Non-pigmented ciliary epithelial cell (primary cell): Measurements from ENCODE around the gene RASGRP1.

Experiments used
- DNase-seq: peaks from one replicate; pipeline ENCODE4 v3.0.0-alpha.2; 2010; ENCODE audit warnings: low read depth

RASGRP1 gene

DNA sequence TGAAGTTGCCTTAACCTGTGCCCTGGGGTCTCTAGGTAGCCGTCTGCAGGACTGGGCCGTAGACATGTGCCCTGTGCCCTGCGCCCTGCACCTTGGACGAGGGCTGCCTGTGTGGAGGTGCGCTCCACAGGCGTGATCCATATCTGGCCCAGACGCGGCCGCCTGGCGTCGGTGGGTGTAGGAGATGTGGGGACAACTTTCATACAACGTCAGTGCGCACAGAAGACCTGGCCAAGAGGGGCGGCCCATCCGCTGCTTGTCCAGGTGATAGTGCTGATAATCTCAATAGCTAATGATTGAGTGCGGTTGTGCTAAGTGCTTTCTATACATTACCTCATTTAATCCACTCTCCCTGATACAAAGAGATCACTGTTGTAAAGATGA lies 665 bp upstream of the RASGRP1 start:
- no peak for DNase-seq

- DNase-seq: no peak
These were observed 693 bp downstream of the RASGRP1 start for GRCh38 chr15:38563723-38564519.

GRCh38 chr15:38562278-38562677 lies 2.3 kb downstream of the RASGRP1 start:
- DNase-seq: no peak

DNA sequence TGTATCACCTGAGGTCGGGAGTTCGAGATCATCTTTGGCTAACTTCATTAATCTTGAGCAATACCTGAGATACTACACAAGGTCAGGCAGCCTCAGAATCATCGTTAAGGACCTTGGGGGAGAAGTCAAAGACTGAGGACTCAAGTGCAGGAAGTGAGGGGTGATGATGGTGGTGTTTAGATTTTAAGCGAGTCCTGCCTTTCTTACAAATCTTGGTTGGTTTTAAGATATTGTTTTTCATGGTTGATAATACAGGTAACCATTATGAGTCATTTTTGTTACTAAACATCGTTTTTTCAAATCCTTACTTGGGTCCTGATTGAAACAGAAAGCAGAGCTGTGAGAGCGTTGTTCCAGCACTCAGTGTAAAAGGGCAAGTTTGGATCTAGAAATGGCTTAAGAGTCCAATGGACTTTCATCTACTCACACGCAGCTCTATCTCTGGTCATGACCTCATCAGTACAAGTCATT lies 4.1 kb downstream of the RASGRP1 start:
- no peak for DNase-seq

- DNase-seq: no peak
These were observed 4.8 kb downstream of the RASGRP1 start for GRCh38 chr15:38559636-38560307.

- no peak for DNase-seq
These were observed 5.5 kb downstream of the RASGRP1 start for GRCh38 chr15:38559131-38559530.

GRCh38 chr15:38558372-38559059 lies 6.1 kb downstream of the RASGRP1 start:
- no peak for DNase-seq

- no peak for DNase-seq
These were observed 6.7 kb downstream of the RASGRP1 start for GRCh38 chr15:38557921-38558320.

- peak; percentile 89 for DNase-seq
These were observed 8.8 kb downstream of the RASGRP1 start for GRCh38 chr15:38555686-38556334.

DNA sequence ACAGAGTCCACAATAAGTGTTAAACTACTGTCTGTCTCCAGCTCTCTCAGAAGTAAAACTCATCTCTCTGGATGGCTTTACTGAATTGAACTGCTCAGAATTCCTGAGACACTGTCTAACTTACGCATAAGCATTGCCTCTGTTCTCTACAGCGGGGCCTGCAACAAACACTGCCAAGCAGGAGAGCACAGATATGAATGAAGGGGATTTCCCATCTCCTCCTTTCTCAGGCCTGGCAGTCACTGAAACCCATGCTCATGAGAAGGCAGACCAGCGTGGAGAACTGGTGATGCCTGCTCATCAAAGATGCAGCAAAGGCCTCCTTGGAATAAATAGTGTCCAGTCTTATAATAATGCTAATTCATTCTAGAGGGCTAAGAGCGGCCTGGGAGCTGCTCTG lies 10.3 kb downstream of the RASGRP1 start:
- DNase-seq: no peak

- DNase-seq: no peak
These were observed 11.5 kb downstream of the RASGRP1 start for GRCh38 chr15:38553071-38553470.

DNA sequence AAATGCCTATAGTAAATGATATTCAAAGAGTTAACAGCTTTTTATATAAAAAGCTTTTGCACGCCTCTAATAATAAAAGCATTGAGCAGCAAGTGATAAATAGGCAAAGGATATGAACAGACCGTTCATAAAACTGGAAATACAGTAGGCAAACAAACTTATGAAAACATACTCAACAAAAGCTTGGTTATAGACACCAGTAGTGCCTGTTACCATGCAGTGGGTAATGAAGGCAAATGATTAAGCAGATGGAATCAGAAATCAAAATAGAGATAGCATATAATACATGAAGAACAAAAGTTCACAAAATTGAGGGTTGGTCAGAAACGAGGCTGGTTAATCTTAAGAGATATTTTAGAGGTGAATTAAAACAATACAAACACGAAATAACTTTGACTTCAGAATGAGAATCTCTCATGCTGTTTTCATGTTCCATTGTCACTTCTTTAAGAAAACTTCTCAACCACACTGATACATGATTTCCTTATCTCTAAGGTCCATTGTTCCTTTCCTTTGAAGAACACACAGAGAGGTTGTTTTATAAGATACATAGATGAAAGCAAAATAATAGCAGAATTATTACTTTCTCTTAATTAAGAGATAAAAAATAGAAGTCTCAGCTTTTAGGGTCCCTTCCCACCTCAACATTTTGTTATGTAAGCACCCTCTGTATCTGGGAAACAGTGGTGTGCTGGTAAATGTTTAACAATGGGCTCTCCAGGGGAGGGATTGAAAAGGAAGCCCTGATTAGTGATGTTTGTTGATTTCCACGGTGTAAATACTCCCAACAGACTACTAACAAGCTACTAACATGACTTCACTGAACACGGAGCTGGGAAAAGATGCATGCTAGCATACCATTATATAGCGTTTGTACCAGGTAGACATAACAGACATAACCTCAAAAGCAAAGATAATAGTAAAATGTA lies 12.6 kb downstream of the RASGRP1 start:
- DNase-seq: no peak

DNA sequence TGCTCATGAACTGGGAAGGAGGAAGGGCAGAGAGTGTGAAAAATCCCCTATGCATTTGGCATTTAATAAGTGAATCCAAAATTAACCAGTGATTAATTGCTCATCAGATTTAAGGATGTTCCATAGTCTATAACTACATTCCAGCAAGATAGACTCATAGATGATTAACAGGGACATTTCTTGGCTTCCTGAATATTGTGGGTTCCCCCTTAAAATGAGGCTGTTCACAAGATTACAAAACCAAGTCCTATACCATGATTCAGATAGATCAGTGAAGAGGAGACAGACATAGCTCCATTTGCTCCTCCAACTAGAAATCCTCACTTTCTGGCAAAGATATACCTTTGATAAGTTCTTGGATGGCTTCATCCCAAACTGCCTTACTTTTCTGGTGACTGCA lies 15.4 kb downstream of the RASGRP1 start:
- no peak for DNase-seq

DNA sequence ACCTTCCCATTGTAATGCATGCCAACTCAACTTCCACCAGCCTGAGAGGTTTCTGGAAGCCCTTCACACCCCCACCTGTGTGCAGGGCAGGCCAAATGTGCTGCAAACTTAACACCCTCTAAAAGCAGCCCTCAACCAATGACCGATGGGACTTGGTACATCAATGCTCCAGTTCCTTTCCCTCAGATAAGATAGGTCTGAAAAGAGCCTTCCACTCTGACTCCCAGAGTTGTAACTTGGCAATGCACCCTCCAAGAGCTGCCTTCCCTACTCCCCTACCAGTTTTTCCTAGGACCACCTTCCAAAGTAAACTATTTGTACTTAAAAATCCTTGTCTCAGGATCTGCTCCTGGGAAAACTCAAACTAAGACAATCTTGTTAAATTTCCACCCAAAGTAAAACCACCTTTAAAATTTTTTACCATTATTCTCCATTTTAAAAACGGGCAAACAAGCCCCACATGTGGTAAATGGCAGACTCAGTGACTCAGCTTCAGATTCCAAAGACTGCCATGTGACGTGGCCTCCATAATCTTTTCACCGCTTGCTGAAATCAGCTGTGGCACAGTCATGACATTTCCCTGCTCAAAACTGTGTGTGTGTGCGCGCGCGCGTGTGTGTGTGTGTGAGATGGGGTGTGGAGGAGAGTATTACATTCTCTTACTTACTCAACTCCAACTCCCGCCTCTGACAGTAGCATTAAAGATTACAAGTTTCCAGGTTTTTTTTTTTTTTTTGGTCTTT lies 17.2 kb downstream of the RASGRP1 start:
- DNase-seq: no peak

GRCh38 chr15:38545179-38545578 lies 19.4 kb downstream of the RASGRP1 start:
- DNase-seq: no peak

- no peak for DNase-seq
These were observed 23.6 kb downstream of the RASGRP1 start for GRCh38 chr15:38541026-38541425.

GRCh38 chr15:38540510-38540909 lies 24.1 kb downstream of the RASGRP1 start:
- no peak for DNase-seq

DNA sequence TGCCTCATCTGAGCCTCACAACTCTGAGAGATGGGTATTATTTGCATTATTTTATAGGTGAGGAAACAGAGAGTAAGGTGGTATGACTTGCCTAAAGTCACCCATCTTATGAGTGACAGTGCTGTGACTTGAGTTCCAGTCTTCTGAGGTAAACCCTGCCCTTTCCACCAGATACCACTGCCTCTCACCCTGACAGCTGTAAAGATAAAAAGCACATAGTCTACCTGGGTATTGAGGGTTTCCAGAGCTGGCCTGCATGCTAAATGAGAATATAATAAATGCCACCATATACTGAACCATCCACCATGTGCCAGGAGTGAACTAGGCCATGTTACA lies 25.6 kb downstream of the RASGRP1 start:
- DNase-seq: no peak

GRCh38 chr15:38538328-38539007 lies 26.1 kb downstream of the RASGRP1 start:
- no peak for DNase-seq

DNA sequence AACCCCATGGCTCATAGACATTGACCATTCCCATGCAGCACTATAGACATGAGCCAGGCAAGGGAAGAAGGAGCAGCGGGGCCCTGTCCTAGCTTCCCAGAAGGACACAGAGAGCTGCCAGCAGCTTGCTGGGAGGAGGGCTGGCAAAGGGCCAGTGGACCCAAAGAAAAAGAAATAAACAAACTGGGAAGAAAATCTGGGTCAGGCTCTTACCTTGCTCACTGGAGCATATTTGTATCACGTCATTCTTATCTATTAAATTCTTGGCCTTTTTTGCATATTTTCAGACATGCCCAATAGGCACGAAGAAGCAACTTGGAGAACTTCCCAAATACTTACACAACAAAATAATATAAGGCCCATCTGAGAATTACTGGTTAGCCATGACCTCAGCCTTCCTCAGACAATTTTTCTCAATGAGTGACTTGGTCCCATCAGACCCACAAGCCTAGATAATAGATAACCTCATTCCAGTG lies 28.4 kb downstream of the RASGRP1 start:
- DNase-seq: peak; percentile 92
